ENCODE results near the gene TSPAN17.

TSPAN17 gene

DNA sequence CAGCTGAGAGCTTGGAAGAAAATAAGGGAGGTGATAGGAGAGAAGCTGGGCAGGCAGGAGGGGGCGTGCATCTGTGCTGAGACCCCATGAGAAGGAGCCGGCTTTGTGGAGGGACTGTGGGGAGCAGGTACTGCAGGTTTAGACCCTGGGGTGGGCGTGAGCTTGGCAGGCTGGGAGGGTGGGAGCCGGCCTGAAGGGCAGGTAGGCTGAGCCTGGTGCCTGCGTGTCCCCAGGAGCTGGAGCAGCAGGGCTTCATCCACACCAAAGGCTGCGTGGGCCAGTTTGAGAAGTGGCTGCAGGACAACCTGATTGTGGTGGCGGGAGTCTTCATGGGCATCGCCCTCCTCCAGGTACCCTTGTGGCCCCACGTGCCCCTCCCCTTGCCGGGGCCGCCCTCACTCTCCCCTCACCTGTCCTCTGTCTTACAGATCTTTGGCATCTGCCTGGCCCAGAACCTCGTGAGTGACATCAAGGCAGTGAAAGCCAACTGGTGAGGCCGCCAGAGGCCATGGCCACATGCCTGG, 9.2 kb downstream of the TSPAN17 start:
- Histone ChIP-seq H3K27me3 (ENCODE audit: insufficient read depth, low read length) (no peaks in the 10 kb centered on the region), H3K9ac (ENCODE audit: low read depth, low read length) (no peak overlapping the region), H3K36me3 (ENCODE audit: insufficient read depth, low read depth, low read length) (peaks cover 15% of the 10 kb centered on the region), H3K27ac (ENCODE audit: low read length) (no peak overlapping the region), H3K9me3 (ENCODE audit: insufficient read depth, low read depth, low read length) (no peaks in the 10 kb centered on the region), H3K4me3 (ENCODE audit: low read length) (no peak overlapping the region), H3K4me1 (ENCODE audit: insufficient read depth, low read length) (no peaks in the 10 kb centered on the region)

DNA sequence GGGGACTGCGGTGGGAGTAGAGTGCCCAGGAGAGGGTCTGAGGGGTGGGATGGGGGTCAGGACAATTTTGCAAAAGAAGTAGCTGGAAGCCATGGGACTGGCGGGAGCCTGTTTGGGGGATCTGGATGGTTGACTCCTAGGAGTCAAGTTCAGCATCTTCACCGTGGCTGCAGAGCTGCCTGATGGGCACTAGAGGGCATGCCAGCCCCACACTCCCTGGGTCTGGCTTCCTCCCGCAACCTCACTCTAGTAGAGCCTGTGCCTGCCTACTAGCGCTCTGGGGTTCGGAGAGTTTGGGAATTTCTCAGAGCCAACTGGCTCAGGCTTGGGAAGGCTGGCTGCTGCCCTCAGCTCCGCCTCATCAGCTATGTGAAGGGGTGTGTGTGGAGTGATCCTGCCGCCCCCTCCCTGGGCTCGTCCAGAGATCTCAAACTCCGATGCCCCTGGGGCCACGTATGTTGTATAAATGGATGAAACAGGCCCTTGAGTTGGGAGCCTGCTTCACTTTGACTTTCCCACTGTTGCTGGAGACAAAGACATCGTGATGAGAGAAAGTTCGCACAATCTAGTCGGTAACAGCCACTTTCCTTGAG, 10.8 kb downstream of the TSPAN17 start:
- peaks cover 8% of the 10 kb centered on the region for H3K36me3 ChIP-seq (ENCODE audit: insufficient read depth, low read depth, low read length)
- no peaks in the 10 kb centered on the region for H3K27me3 ChIP-seq (ENCODE audit: insufficient read depth, low read length)
- no peak overlapping the region for H3K4me3 ChIP-seq (ENCODE audit: low read length)
- no peak overlapping the region for H3K27ac ChIP-seq (ENCODE audit: low read length)
- H3K9ac ChIP-seq (ENCODE audit: low read depth, low read length): no peak overlapping the region
- H3K4me1 ChIP-seq (ENCODE audit: insufficient read depth, low read length): no peaks in the 10 kb centered on the region
- no peaks in the 10 kb centered on the region for H3K9me3 ChIP-seq (ENCODE audit: insufficient read depth, low read depth, low read length)

DNA sequence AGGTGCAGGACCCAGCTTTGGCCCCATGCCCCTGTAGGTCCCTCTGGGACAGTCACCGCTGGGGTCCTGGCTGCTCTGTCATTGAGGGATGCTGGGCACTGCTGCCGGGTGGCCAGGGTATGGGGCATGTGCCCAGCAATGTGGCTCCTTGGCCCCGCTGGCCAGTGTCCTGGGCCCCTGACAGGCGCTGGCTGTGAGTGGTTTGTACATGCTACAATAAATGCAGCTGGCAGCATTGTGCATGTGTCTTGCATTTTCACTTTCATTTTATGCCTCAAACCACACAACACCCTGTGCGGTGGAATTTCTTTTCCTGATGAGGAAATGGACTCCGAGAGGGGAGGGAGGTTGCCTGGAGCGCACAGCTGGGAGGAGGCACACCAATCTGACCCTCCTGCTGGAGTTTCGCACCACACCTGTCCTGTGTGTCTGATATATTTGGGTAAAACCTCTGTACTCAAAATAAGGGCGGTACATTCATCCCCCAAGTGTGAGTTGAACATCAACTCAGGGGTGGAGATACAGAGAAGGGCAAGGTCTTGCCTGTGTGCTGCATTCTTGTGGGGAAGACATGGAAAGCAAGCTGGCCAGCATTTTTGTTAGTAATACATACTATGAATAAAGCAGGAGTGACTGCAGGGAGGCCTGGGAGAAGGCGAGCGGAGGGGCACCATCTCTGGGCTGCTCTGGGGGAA, 11.7 kb downstream of the TSPAN17 start:
- Histone ChIP-seq H3K9me3 (ENCODE audit: insufficient read depth, low read depth, low read length) (no peaks in the 10 kb centered on the region), H3K9ac (ENCODE audit: low read depth, low read length) (no peak overlapping the region), H3K4me1 (ENCODE audit: insufficient read depth, low read length) (no peaks in the 10 kb centered on the region; the same call in 1 of the 2 replicates), H3K4me3 (ENCODE audit: low read length) (no peak overlapping the region), H3K36me3 (ENCODE audit: insufficient read depth, low read depth, low read length) (no peaks in the 10 kb centered on the region), H3K27me3 (ENCODE audit: insufficient read depth, low read length) (0 out of 2 replicates have a peak, but pooled peaks cover 4% of the 10 kb centered on the region), H3K27ac (ENCODE audit: low read length) (no peak overlapping the region)

DNA sequence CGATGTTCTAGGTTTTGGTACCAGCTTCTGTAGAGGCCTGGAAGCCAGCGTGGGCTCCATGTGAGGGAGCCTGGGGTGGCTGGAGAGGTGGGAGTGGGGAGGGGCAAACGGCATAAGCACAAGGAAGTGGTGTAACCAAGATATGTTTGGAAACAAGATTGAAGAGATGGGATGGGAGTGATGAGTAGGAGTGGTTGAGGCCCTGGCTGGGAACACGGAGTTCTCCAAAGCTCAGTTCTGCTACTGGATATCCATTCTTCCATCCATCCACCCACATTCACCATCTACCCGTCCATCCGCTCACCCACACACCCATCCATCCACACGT, 12.2 kb downstream of the TSPAN17 start:
- Histone ChIP-seq H3K9me3 (ENCODE audit: insufficient read depth, low read depth, low read length) (no peaks in the 10 kb centered on the region), H3K4me1 (ENCODE audit: insufficient read depth, low read length) (peaks cover 5% of the 10 kb centered on the region; the same call in 1 of the 2 replicates), H3K27ac (ENCODE audit: low read length) (no peak overlapping the region), H3K36me3 (ENCODE audit: insufficient read depth, low read depth, low read length) (no peaks in the 10 kb centered on the region), H3K9ac (ENCODE audit: low read depth, low read length) (no peak overlapping the region), H3K27me3 (ENCODE audit: insufficient read depth, low read length) (0 out of 2 replicates have a peak, but pooled peaks cover 4% of the 10 kb centered on the region), H3K4me3 (ENCODE audit: low read length) (no peak overlapping the region)

DNA sequence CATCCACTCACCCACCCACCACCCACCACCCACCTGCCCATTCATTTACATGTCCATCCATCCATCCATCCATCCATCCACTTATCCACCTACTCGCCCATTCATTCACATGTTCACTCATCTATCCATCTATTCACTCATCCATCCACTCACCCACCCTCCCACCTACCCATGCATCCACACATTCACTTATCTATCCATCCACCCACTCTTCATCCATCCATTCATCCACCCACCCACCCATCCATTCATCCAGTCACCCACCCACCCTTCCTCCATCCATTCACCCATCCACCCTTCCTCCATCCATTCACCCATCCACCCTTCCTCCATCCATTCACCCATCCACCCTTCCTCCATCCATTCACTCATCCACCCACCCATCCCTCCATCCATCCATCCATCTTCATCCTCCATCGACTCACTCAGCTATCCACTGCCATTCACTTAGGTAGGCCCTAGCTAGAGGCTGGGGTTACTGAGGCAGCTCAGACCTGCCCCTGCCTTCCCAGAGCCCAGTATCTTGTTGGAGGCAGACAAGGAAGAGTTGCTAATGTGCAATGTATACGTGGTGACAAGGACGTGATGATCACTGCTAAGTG, 12.7 kb downstream of the TSPAN17 start:
- H3K4me1 ChIP-seq (ENCODE audit: insufficient read depth, low read length): peaks cover 7% of the 10 kb centered on the region; the same call in 1 of the 2 replicates
- no peak overlapping the region for H3K9ac ChIP-seq (ENCODE audit: low read depth, low read length)
- no peak overlapping the region for H3K4me3 ChIP-seq (ENCODE audit: low read length)
- 0 out of 2 replicates have a peak, but pooled peaks cover 4% of the 10 kb centered on the region for H3K27me3 ChIP-seq (ENCODE audit: insufficient read depth, low read length)
- H3K27ac ChIP-seq (ENCODE audit: low read length): no peak overlapping the region
- H3K9me3 ChIP-seq (ENCODE audit: insufficient read depth, low read depth, low read length): no peaks in the 10 kb centered on the region
- H3K36me3 ChIP-seq (ENCODE audit: insufficient read depth, low read depth, low read length): no peaks in the 10 kb centered on the region

DNA sequence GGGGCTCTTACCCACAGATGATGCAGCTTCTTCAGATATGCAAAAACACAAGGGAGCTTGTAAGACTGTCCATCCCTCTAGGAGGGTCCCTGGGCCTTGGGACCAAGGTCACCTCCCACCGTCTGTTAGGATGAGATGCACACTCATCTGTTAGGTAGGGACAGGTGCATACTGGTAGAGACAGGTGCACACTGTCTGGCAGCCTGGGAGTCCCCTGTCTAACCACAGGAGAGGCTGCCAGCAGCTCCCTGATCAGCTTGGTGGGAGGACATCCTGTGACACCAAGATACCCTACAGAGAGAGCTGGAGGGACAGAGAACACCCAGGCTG, 13.2 kb downstream of the TSPAN17 start:
- Histone ChIP-seq H3K9ac (ENCODE audit: low read depth, low read length) (no peak overlapping the region), H3K9me3 (ENCODE audit: insufficient read depth, low read depth, low read length) (no peaks in the 10 kb centered on the region), H3K4me3 (ENCODE audit: low read length) (no peak overlapping the region), H3K36me3 (ENCODE audit: insufficient read depth, low read depth, low read length) (no peaks in the 10 kb centered on the region), H3K27ac (ENCODE audit: low read length) (no peak overlapping the region), H3K4me1 (ENCODE audit: insufficient read depth, low read length) (peaks cover 7% of the 10 kb centered on the region; the same call in 1 of the 2 replicates), H3K27me3 (ENCODE audit: insufficient read depth, low read length) (0 out of 2 replicates have a peak, but pooled peaks cover 4% of the 10 kb centered on the region)

DNA sequence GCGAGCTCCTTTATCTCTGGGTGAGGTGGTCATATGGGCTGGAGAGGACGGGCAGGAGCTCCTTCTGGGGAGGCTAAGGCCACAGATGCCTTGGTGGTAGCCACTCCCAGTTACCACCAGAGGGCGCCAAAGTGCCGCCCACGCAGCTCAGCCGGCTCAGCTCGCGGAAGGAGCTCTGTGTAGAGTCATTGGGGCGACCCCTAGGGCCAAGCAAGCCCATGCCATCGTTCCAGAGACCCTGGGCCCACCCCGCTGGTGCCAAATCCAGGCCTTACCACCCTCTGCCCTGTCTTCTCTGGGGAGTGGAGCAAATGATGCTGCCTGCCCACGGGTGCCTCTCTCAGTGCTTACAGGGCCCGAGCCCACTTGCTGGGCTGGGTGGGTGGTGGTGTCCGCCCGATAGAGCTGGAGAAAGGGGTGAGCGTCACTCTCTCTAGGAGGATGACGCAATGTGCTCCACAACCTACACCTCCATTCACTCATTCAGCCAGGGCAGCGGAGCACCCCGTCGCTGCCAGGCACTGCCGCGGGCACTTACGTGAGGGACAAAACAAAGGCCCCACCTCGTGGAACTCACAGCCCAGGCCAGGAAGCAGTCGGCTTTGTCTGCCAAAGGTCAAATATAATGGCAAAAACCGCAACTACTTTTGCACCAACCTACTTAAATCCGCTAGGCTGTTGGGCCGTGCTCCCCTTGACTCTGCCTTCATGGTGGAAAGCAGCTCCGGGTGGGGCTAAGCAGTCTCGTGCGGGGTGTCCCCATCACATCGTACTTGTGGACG, 13.8 kb downstream of the TSPAN17 start:
- no peaks in the 10 kb centered on the region for H3K9me3 ChIP-seq (ENCODE audit: insufficient read depth, low read depth, low read length)
- no peak overlapping the region for H3K9ac ChIP-seq (ENCODE audit: low read depth, low read length)
- H3K27me3 ChIP-seq (ENCODE audit: insufficient read depth, low read length): 0 out of 2 replicates have a peak, but pooled peaks cover 4% of the 10 kb centered on the region

DNA sequence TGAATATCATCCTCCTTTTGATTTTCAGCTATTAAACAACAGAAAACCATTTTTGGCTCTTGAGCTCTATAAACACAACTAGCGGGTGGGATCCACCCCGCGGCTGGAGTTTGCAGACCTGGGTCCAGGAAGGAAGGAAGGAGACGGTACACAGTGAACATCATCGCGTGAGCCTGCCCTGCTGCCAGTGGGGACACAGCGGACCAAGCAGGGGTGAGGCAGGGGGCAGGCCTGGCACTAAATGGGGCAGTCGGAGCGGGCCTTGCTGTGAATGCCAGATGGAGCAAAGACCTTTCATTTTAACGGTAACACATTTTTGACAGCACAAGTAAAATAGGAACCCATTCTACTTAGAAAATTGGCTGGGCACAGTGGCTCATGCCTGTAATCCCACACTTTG, 14.4 kb downstream of the TSPAN17 start:
- Histone ChIP-seq H3K4me1 (ENCODE audit: insufficient read depth, low read length) (peaks cover 7% of the 10 kb centered on the region; the same call in 1 of the 2 replicates), H3K36me3 (ENCODE audit: insufficient read depth, low read depth, low read length) (no peaks in the 10 kb centered on the region), H3K27me3 (ENCODE audit: insufficient read depth, low read length) (0 out of 2 replicates have a peak, but pooled peaks cover 4% of the 10 kb centered on the region), H3K4me3 (ENCODE audit: low read length) (no peak overlapping the region), H3K27ac (ENCODE audit: low read length) (no peak overlapping the region), H3K9ac (ENCODE audit: low read depth, low read length) (no peak overlapping the region), H3K9me3 (ENCODE audit: insufficient read depth, low read depth, low read length) (no peaks in the 10 kb centered on the region)

More for the DNA sequence above, 13.8 kb downstream of the TSPAN17 start:
- Histone ChIP-seq H3K27ac (ENCODE audit: low read length) (no peak overlapping the region), H3K36me3 (ENCODE audit: insufficient read depth, low read depth, low read length) (no peaks in the 10 kb centered on the region), H3K4me3 (ENCODE audit: low read length) (no peak overlapping the region), H3K4me1 (ENCODE audit: insufficient read depth, low read length) (peaks cover 7% of the 10 kb centered on the region; the same call in 1 of the 2 replicates)

DNA sequence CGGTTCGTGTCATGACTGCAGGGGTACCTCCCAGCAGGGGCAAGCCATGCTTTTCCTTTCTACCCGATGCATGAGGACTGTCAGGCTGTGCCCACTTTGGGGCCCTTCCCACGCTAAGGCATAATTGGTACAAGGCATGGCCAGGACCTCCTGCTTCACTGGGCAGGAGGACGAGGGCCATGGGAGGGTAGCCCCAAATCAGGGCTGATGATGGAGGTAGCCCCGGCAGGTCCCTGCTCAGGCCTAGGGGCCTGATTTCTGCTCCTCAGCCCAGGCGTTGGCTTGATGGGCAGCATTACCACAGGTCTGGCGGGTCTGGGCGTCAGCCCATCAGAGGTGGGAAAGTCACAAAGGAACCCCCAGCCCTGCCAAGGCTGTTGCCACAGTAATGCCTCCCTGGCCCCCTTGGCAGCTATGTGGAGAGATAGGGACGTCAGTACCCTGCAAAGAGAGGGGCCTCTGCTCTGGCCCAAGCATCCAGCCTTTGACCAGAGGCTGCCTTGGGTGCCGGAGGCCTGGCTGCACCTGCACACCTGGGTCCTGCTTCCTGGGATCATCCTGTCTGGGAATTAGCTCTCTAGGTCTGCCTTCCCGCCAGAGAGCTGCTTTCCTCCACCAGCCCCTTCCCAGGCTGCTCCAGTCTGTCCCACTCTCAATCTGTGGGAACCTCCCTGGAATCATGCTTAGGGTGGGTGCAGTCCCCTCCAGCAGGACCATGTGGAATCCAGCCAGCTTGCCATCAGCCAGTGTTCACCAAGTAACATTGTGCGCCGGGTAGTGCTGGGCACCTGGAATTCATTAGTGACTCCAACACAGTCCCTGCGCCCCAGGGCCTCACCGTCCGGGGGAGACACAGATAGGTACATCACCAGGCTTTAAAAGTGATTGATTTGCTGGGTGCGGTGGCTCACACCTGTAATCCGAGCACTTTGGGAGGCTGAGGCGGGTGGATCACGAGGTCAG, 15.4 kb downstream of the TSPAN17 start:
- no peaks in the 10 kb centered on the region for H3K9me3 ChIP-seq (ENCODE audit: insufficient read depth, low read depth, low read length)
- H3K36me3 ChIP-seq (ENCODE audit: insufficient read depth, low read depth, low read length): no peaks in the 10 kb centered on the region
- no peak overlapping the region for H3K4me3 ChIP-seq (ENCODE audit: low read length)
- H3K9ac ChIP-seq (ENCODE audit: low read depth, low read length): no peak overlapping the region
- H3K4me1 ChIP-seq (ENCODE audit: insufficient read depth, low read length): peaks cover 7% of the 10 kb centered on the region; the same call in 1 of the 2 replicates
- H3K27me3 ChIP-seq (ENCODE audit: insufficient read depth, low read length): 0 out of 2 replicates have a peak, but pooled peaks cover 4% of the 10 kb centered on the region
- no peak overlapping the region for H3K27ac ChIP-seq (ENCODE audit: low read length)

DNA sequence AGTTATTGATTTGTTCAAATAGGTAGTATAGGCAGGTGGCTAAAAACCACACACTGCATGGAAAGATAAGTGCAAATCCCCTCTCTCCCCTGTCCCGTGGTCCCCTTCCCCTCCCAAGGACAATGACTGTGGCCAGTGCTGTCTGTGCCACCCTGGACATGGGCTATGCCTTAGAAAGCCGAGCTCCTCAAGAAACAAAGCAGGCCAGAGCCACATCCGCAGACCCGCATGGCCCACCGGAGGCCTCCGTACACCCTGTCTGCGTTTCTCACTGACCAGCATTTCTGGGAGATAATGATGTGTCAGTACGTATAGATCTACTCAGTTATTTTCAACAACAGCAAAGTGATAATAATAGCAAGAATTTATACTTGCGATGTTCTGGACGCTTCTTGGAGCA, 16.3 kb downstream of the TSPAN17 start:
- Histone ChIP-seq H3K36me3 (ENCODE audit: insufficient read depth, low read depth, low read length) (no peaks in the 10 kb centered on the region), H3K27ac (ENCODE audit: low read length) (no peak overlapping the region), H3K4me3 (ENCODE audit: low read length) (no peak overlapping the region), H3K27me3 (ENCODE audit: insufficient read depth, low read length) (0 out of 2 replicates have a peak, but pooled peaks cover 4% of the 10 kb centered on the region), H3K9ac (ENCODE audit: low read depth, low read length) (no peak overlapping the region), H3K9me3 (ENCODE audit: insufficient read depth, low read depth, low read length) (no peaks in the 10 kb centered on the region), H3K4me1 (ENCODE audit: insufficient read depth, low read length) (peaks cover 7% of the 10 kb centered on the region; the same call in 1 of the 2 replicates)

Measured in iPS-20b (cell line).